ENCODE data around the gene TRUB2.

GRCh38 chr9:128309551-128309950 lies 12.7 kb downstream of the TRUB2 start:
- TF ChIP-seq, protein P1, sequence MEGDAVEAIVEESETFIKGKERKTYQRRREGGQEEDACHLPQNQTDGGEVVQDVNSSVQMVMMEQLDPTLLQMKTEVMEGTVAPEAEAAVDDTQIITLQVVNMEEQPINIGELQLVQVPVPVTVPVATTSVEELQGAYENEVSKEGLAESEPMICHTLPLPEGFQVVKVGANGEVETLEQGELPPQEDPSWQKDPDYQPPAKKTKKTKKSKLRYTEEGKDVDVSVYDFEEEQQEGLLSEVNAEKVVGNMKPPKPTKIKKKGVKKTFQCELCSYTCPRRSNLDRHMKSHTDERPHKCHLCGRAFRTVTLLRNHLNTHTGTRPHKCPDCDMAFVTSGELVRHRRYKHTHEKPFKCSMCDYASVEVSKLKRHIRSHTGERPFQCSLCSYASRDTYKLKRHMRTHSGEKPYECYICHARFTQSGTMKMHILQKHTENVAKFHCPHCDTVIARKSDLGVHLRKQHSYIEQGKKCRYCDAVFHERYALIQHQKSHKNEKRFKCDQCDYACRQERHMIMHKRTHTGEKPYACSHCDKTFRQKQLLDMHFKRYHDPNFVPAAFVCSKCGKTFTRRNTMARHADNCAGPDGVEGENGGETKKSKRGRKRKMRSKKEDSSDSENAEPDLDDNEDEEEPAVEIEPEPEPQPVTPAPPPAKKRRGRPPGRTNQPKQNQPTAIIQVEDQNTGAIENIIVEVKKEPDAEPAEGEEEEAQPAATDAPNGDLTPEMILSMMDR (conservative IDR thresholded peaks at IDR 0.05; ENCODE audit: low read length): no peak
- TF ChIP-seq EZH2phosphoT487 (IDR thresholded peaks at IDR 0.05; ENCODE audit: borderline replicate concordance, low read depth, low read length): no peak
